Measurements from ENCODE around the gene SLC14A1. TPM values are rescaled to one million over a fixed set of nuclear protein-coding genes. Genes with fewer than 3 reads are reported as not detected.
A peak's percentile ranks its signal among the peaks of the same experiment; 100 is the strongest.

Gene SLC14A1
- total and polyA plus RNA-seq, 3 donors from 2014 or later: 0.50 to 0.73 TPM; not detected in 1

GRCh38 chr18:45749918-45750689 lies 26.1 kb downstream of the SLC14A1 start:
- Histone ChIP-seq H3K27ac (no peak overlapping the region), H3K4me1 (no peaks in the 10 kb centered on the region), H3K27me3 (no peaks in the 10 kb centered on the region), H3K9me3 (no peaks in the 10 kb centered on the region), H3K36me3 (ENCODE audit: low read depth, missing control alignments) (no peaks in the 10 kb centered on the region), H3K4me3 (no peak overlapping the region)
- DNase-seq: no peak
- TF ChIP-seq CTCF (IDR thresholded peaks at IDR 0.05) (no peak), POLR2A (IDR thresholded peaks at IDR 0.05) (no peak)
- intact Hi-C loops (cut with DNase I; ENCODE audit: low total_unique reads): no loop called here
- 84 to 87% methylated on average over 6 of the region's 6 CpGs for WGBS, 2 donors

GRCh38 chr18:45751766-45752165 lies 27.8 kb downstream of the SLC14A1 start:
- H3K4me1 ChIP-seq: no peaks in the 10 kb centered on the region
- no peaks in the 10 kb centered on the region for H3K27me3 ChIP-seq
- H3K27ac ChIP-seq: no peak overlapping the region
- H3K9me3 ChIP-seq: no peaks in the 10 kb centered on the region
- no peaks in the 10 kb centered on the region for H3K36me3 ChIP-seq (ENCODE audit: low read depth, missing control alignments)
- DNase-seq: no peak
- no peak overlapping the region for H3K4me3 ChIP-seq
- no peak for TF ChIP-seq POLR2A (IDR thresholded peaks at IDR 0.05)
- no peak for TF ChIP-seq CTCF (IDR thresholded peaks at IDR 0.05)
- 81 to 89% methylated on average over 3 of the region's 3 CpGs for WGBS, 2 donors
- intact Hi-C loops (cut with DNase I; ENCODE audit: low total_unique reads): no loop called here

- intact Hi-C loops (cut with DNase I; ENCODE audit: low total_unique reads): no loop called here
- no peak overlapping the region for H3K27ac ChIP-seq
- no peak for DNase-seq
- no peaks in the 10 kb centered on the region for H3K4me1 ChIP-seq
- H3K36me3 ChIP-seq (ENCODE audit: low read depth, missing control alignments): no peaks in the 10 kb centered on the region
- H3K9me3 ChIP-seq: no peaks in the 10 kb centered on the region
- H3K27me3 ChIP-seq: no peaks in the 10 kb centered on the region
- H3K4me3 ChIP-seq: no peak overlapping the region
- TF ChIP-seq CTCF (IDR thresholded peaks at IDR 0.05) (no peak), POLR2A (IDR thresholded peaks at IDR 0.05) (no peak)
Measured at GRCh38 chr18:45752681-45753080, 28.7 kb downstream of the SLC14A1 start.

- Histone ChIP-seq H3K36me3 (ENCODE audit: low read depth, missing control alignments) (no peaks in the 10 kb centered on the region), H3K27ac (no peak overlapping the region), H3K4me3 (no peak overlapping the region), H3K27me3 (no peaks in the 10 kb centered on the region), H3K9me3 (no peaks in the 10 kb centered on the region), H3K4me1 (no peaks in the 10 kb centered on the region)
- TF ChIP-seq CTCF (IDR thresholded peaks at IDR 0.05) (no peak), POLR2A (IDR thresholded peaks at IDR 0.05) (no peak)
- intact Hi-C loops (cut with DNase I; ENCODE audit: low total_unique reads): no loop called here
- DNase-seq: no peak
- 70 to 86% methylated on average over 1 of the region's 1 CpG for WGBS, 2 donors
Measured at GRCh38 chr18:45753286-45753685, 29.3 kb downstream of the SLC14A1 start.

- no peak overlapping the region for H3K27ac ChIP-seq
- DNase-seq: peak; percentile 16
- H3K4me1 ChIP-seq: no peaks in the 10 kb centered on the region
- intact Hi-C loops (cut with DNase I; ENCODE audit: low total_unique reads): no loop called here
- TF ChIP-seq CTCF (IDR thresholded peaks at IDR 0.05) (no peak), POLR2A (IDR thresholded peaks at IDR 0.05) (no peak)
- WGBS, 2 donors: 27 to 34% methylated on average over 4 of the region's 4 CpGs
- no peak overlapping the region for H3K4me3 ChIP-seq
- H3K9me3 ChIP-seq: no peaks in the 10 kb centered on the region
- H3K36me3 ChIP-seq (ENCODE audit: low read depth, missing control alignments): no peaks in the 10 kb centered on the region
- no peaks in the 10 kb centered on the region for H3K27me3 ChIP-seq
Measured at GRCh38 chr18:45755934-45756333, 32.0 kb downstream of the SLC14A1 start.

Data from testis (tissue), 3 donors.